Retina (tissue), 1 donor: ENCODE results near the gene FGF5.
A peak's percentile ranks its signal among the peaks of the same experiment; 100 is the strongest.
"Not testable (repeated sequence)": the region's sequence is repeated elsewhere in the genome, so short reads cannot be mapped to it uniquely, and the experiment has no call there.

ENCODE experiments used
- DNase-seq: peaks from one replicate; pipeline ENCODE4 v3.0.0-alpha.2; 2016

FGF5 gene

GRCh38 chr4:80302616-80303223, 36.3 kb downstream of the FGF5 start:
- no peak for DNase-seq

- DNase-seq = no peak
Measured at GRCh38 chr4:80305466-80305865, 39.0 kb downstream of the FGF5 start.

GRCh38 chr4:80306260-80306659, 39.8 kb downstream of the FGF5 start:
- DNase-seq = no peak

GRCh38 chr4:80307183-80307735, 40.8 kb downstream of the FGF5 start:
- no peak for DNase-seq

GRCh38 chr4:80307774-80308465, 41.5 kb downstream of the FGF5 start:
- no peak for DNase-seq

GRCh38 chr4:80308466-80308822, 42.0 kb downstream of the FGF5 start:
- DNase-seq = no peak

GRCh38 chr4:80309294-80310004, 43.0 kb downstream of the FGF5 start:
- DNase-seq = no peak

- DNase-seq = no peak
Measured at GRCh38 chr4:80311130-80311529, 44.7 kb downstream of the FGF5 start.

GRCh38 chr4:80312124-80312523, 45.7 kb downstream of the FGF5 start:
- no peak for DNase-seq

GRCh38 chr4:80313627-80314026, 47.2 kb downstream of the FGF5 start:
- DNase-seq = no peak

- DNase-seq = not testable (repeated sequence)
Measured at GRCh38 chr4:80315848-80316247, 49.4 kb downstream of the FGF5 start.

- DNase-seq = no peak
Measured at GRCh38 chr4:80321341-80321740, 54.9 kb downstream of the FGF5 start.

- DNase-seq = no peak
Measured at GRCh38 chr4:80321776-80322175, 55.3 kb downstream of the FGF5 start.

GRCh38 chr4:80322716-80323115, 56.3 kb downstream of the FGF5 start:
- DNase-seq = no peak

- DNase-seq = no peak
Measured at GRCh38 chr4:80324171-80324570, 57.7 kb downstream of the FGF5 start.

- DNase-seq = no peak
Measured at GRCh38 chr4:80331693-80332092, 65.2 kb downstream of the FGF5 start.

GRCh38 chr4:80333121-80333520, 66.7 kb downstream of the FGF5 start:
- no peak for DNase-seq

- DNase-seq = no peak
Measured at GRCh38 chr4:80334568-80334967, 68.1 kb downstream of the FGF5 start.

- no peak for DNase-seq
Measured at GRCh38 chr4:80335226-80335553, 68.7 kb downstream of the FGF5 start.

GRCh38 chr4:80335554-80336358, 69.3 kb downstream of the FGF5 start, which contains the start of gene CFAP299:
Gene CFAP299, plus strand, starts transcription at chr4:80335730.
- DNase-seq = peak; percentile 97

- peak; percentile 57 for DNase-seq
Measured at GRCh38 chr4:80336582-80336981, 70.1 kb downstream of the FGF5 start.

- no peak for DNase-seq
Measured at GRCh38 chr4:80340036-80340435, 73.6 kb downstream of the FGF5 start.
